Measurements from ENCODE around the gene ZC3H15. TPM values are rescaled to one million over a fixed set of nuclear protein-coding genes. Genes with fewer than 3 reads are reported as not detected.
"Not testable (repeated sequence)": the region's sequence is repeated elsewhere in the genome, so short reads cannot be mapped to it uniquely, and the experiment has no call there.

ZC3H15 gene
- total and polyA plus RNA-seq, 5 donors, result 36.3 to 40.6 (median 38.9) TPM

- Histone ChIP-seq H3K4me1 (ENCODE audit: control insufficient read depth, insufficient read depth, low read length) (no peaks in the 10 kb centered on the region), H3K4me3 (ENCODE audit: low read length) (no peak overlapping the region), H3K27ac (ENCODE audit: low read length) (no peak overlapping the region), H3K9me3 (ENCODE audit: control insufficient read depth, low read length) (no peaks in the 10 kb centered on the region), H3K27me3 (ENCODE audit: control insufficient read depth, insufficient read depth) (no peaks in the 10 kb centered on the region)
- WGBS, result 35% methylated on average over 1 of the region's 1 CpG
- DNase-seq (no peak), ATAC-seq (no peak)
- intact Hi-C loops (cut with DNase I), result no loop called here
Measured at GRCh38 chr2:186460465-186460864, 25.6 kb upstream of the ZC3H15 start.

GRCh38 chr2:186466743-186467142 lies 19.3 kb upstream of the ZC3H15 start:
- DNase-seq, result no peak
- no peaks in the 10 kb centered on the region for H3K27me3 ChIP-seq (ENCODE audit: control insufficient read depth, insufficient read depth)
- H3K4me1 ChIP-seq (ENCODE audit: control insufficient read depth, insufficient read depth, low read length), result no peaks in the 10 kb centered on the region
- no peaks in the 10 kb centered on the region for H3K9me3 ChIP-seq (ENCODE audit: control insufficient read depth, low read length)
- ATAC-seq, result no peak
- no peak overlapping the region for H3K4me3 ChIP-seq (ENCODE audit: low read length)
- no peak overlapping the region for H3K27ac ChIP-seq (ENCODE audit: low read length)
- intact Hi-C loops (cut with DNase I), result no loop called here

- H3K4me1 ChIP-seq (ENCODE audit: control insufficient read depth, insufficient read depth, low read length), result no peaks in the 10 kb centered on the region
- no peaks in the 10 kb centered on the region for H3K27me3 ChIP-seq (ENCODE audit: control insufficient read depth, insufficient read depth)
- 94% methylated on average over 2 of the region's 2 CpGs for WGBS
- intact Hi-C loops (cut with DNase I), result no loop called here
- no peak overlapping the region for H3K4me3 ChIP-seq (ENCODE audit: low read length)
- DNase-seq, result no peak
- ATAC-seq, result no peak
- no peaks in the 10 kb centered on the region for H3K9me3 ChIP-seq (ENCODE audit: control insufficient read depth, low read length)
- H3K27ac ChIP-seq (ENCODE audit: low read length), result no peak overlapping the region
Measured at GRCh38 chr2:186467421-186467820, 18.6 kb upstream of the ZC3H15 start.

GRCh38 chr2:186472722-186473493 lies 13.2 kb upstream of the ZC3H15 start:
- H3K4me3 ChIP-seq (ENCODE audit: low read length); H3K9me3 ChIP-seq (ENCODE audit: control insufficient read depth, low read length); intact Hi-C loops (cut with DNase I); H3K4me1 ChIP-seq (ENCODE audit: control insufficient read depth, insufficient read depth, low read length); ATAC-seq; H3K27ac ChIP-seq (ENCODE audit: low read length); H3K27me3 ChIP-seq (ENCODE audit: control insufficient read depth, insufficient read depth): not testable (repeated sequence)
- peak in 1 of 3 donors; percentile 51 for DNase-seq
- WGBS, result 95% methylated on average over 39 of the region's 49 CpGs

- intact Hi-C loops (cut with DNase I); H3K4me3 ChIP-seq (ENCODE audit: low read length): not testable (repeated sequence)
Measured at GRCh38 chr2:186474239-186474638, 11.8 kb upstream of the ZC3H15 start.

GRCh38 chr2:186477790-186478189 lies 8.3 kb upstream of the ZC3H15 start:
- ATAC-seq, result no peak

More at GRCh38 chr2:186474239-186474638, 11.8 kb upstream of the ZC3H15 start:
- not testable (repeated sequence) for H3K27me3 ChIP-seq (ENCODE audit: control insufficient read depth, insufficient read depth); H3K9me3 ChIP-seq (ENCODE audit: control insufficient read depth, low read length); H3K27ac ChIP-seq (ENCODE audit: low read length); H3K4me1 ChIP-seq (ENCODE audit: control insufficient read depth, insufficient read depth, low read length); DNase-seq; ATAC-seq
- WGBS, result 96% methylated on average over 1 of the region's 1 CpG

GRCh38 chr2:186480991-186481390 lies 5.1 kb upstream of the ZC3H15 start:
- no peaks in the 10 kb centered on the region for H3K27me3 ChIP-seq (ENCODE audit: control insufficient read depth, insufficient read depth)
- no peak for DNase-seq
- H3K9me3 ChIP-seq (ENCODE audit: control insufficient read depth, low read length), result no peaks in the 10 kb centered on the region
- no peaks in the 10 kb centered on the region for H3K4me1 ChIP-seq (ENCODE audit: control insufficient read depth, insufficient read depth, low read length)
- ATAC-seq, result no peak
- no peak overlapping the region for H3K27ac ChIP-seq (ENCODE audit: low read length)
- H3K4me3 ChIP-seq (ENCODE audit: low read length), result no peak overlapping the region
- intact Hi-C loops (cut with DNase I), result no loop called here
- 97% methylated on average over 1 of the region's 1 CpG for WGBS

More at GRCh38 chr2:186477790-186478189, 8.3 kb upstream of the ZC3H15 start:
- no peak for DNase-seq
- intact Hi-C loops (cut with DNase I), result no loop called here
- 93% methylated on average over 3 of the region's 3 CpGs for WGBS
- Histone ChIP-seq H3K27ac (ENCODE audit: low read length) (no peak overlapping the region), H3K4me1 (ENCODE audit: control insufficient read depth, insufficient read depth, low read length) (no peaks in the 10 kb centered on the region), H3K4me3 (ENCODE audit: low read length) (no peak overlapping the region), H3K27me3 (ENCODE audit: control insufficient read depth, insufficient read depth) (no peaks in the 10 kb centered on the region), H3K9me3 (ENCODE audit: control insufficient read depth, low read length) (no peaks in the 10 kb centered on the region)

- H3K4me1 ChIP-seq (ENCODE audit: control insufficient read depth, insufficient read depth, low read length), result no peaks in the 10 kb centered on the region
- H3K9me3 ChIP-seq (ENCODE audit: control insufficient read depth, low read length), result no peaks in the 10 kb centered on the region
- intact Hi-C loops (cut with DNase I), result no loop called here
- no peak overlapping the region for H3K27ac ChIP-seq (ENCODE audit: low read length)
- WGBS, result 79% methylated on average over 6 of the region's 6 CpGs
- DNase-seq (no peak), ATAC-seq (no peak)
- H3K27me3 ChIP-seq (ENCODE audit: control insufficient read depth, insufficient read depth), result no peaks in the 10 kb centered on the region
- H3K4me3 ChIP-seq (ENCODE audit: low read length), result no peak overlapping the region
Measured at GRCh38 chr2:186484062-186484735, 1.9 kb upstream of the ZC3H15 start.

GRCh38 chr2:186485576-186485870 lies 537 bp upstream of the ZC3H15 start:
- H3K4me3 ChIP-seq (ENCODE audit: low read length), result peak overlapping the region; percentile 70
- DNase-seq (no peak), ATAC-seq (no peak)
- H3K9me3 ChIP-seq (ENCODE audit: control insufficient read depth, low read length), result no peaks in the 10 kb centered on the region
- H3K27ac ChIP-seq (ENCODE audit: low read length), result peak overlapping the region; percentile 85
- H3K4me1 ChIP-seq (ENCODE audit: control insufficient read depth, insufficient read depth, low read length), result no peaks in the 10 kb centered on the region
- WGBS, result under 1% methylated on average over 10 of the region's 10 CpGs
- intact Hi-C loops (cut with DNase I), result no loop called here
- no peaks in the 10 kb centered on the region for H3K27me3 ChIP-seq (ENCODE audit: control insufficient read depth, insufficient read depth)

- H3K27ac ChIP-seq (ENCODE audit: low read length), result peak overlapping the region; percentile 87
- 2% methylated on average over 31 of the region's 31 CpGs for WGBS
- H3K27me3 ChIP-seq (ENCODE audit: control insufficient read depth, insufficient read depth), result no peaks in the 10 kb centered on the region
- peak overlapping the region; percentile 96 for H3K4me3 ChIP-seq (ENCODE audit: low read length)
- ATAC-seq (no peak), DNase-seq (no peak)
- peaks cover 2% of the 10 kb centered on the region for H3K4me1 ChIP-seq (ENCODE audit: control insufficient read depth, insufficient read depth, low read length)
- intact Hi-C loops (cut with DNase I), result no loop called here
- H3K9me3 ChIP-seq (ENCODE audit: control insufficient read depth, low read length), result no peaks in the 10 kb centered on the region
Measured at GRCh38 chr2:186486651-186487647, 889 bp downstream of the ZC3H15 start.
